ENCODE measurements around the gene C12orf57.

Gene C12orf57

GRCh38 chr12:6914947-6915788 lies 28.7 kb upstream of the C12orf57 start:
- peak; percentile 58 for DNase-seq (ENCODE audit: low spot score)
- TF ChIP-seq, protein P1, sequence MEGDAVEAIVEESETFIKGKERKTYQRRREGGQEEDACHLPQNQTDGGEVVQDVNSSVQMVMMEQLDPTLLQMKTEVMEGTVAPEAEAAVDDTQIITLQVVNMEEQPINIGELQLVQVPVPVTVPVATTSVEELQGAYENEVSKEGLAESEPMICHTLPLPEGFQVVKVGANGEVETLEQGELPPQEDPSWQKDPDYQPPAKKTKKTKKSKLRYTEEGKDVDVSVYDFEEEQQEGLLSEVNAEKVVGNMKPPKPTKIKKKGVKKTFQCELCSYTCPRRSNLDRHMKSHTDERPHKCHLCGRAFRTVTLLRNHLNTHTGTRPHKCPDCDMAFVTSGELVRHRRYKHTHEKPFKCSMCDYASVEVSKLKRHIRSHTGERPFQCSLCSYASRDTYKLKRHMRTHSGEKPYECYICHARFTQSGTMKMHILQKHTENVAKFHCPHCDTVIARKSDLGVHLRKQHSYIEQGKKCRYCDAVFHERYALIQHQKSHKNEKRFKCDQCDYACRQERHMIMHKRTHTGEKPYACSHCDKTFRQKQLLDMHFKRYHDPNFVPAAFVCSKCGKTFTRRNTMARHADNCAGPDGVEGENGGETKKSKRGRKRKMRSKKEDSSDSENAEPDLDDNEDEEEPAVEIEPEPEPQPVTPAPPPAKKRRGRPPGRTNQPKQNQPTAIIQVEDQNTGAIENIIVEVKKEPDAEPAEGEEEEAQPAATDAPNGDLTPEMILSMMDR (IDR thresholded peaks at IDR 0.05; ENCODE audit: extremely low read depth, missing control alignments) = no peak

- DNase-seq (ENCODE audit: low spot score) = no peak
- TF ChIP-seq, protein P1 (IDR thresholded peaks at IDR 0.05; ENCODE audit: extremely low read depth, missing control alignments) = no peak
Observed at GRCh38 chr12:6915789-6916285, 28.0 kb upstream of the C12orf57 start.

GRCh38 chr12:6916426-6917200 lies 27.2 kb upstream of the C12orf57 start:
- DNase-seq (ENCODE audit: low spot score) = peak; percentile 8
- TF ChIP-seq, protein P1 (IDR thresholded peaks at IDR 0.05; ENCODE audit: extremely low read depth, missing control alignments) = no peak

DNA sequence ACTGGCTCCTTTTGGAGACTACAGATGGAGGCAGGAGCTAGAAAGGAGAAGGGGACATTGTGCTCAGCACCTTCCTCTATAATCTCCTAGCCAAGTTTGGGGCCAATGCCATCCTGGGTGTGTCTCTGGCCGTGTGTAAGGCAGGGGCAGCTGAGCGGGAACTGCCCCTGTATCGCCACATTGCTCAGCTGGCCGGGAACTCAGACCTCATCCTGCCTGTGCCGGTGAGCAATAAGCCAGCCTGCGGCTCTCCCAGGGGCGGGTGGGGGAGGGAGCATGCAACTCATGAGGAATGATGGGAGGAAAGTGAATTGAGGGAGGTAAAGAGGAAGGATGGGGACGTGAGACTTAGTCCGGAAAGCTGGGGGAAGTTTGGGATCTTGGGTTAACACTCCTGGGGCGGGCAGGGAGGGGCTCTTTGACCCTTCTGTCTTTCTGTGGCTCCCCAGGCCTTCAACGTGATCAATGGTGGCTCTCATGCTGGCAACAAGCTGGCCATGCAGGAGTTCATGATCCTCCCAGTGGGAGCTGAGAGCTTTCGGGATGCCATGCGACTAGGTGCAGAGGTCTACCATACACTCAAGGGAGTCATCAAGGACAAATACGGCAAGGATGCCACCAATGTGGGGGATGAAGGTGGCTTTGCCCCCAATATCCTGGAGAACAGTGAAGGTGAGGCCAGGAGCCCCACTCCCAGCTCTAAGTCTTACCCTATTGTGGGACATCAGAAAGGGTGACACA lies 26.2 kb upstream of the C12orf57 start:
- DNase-seq (ENCODE audit: low spot score) = no peak
- TF ChIP-seq, protein P1 (IDR thresholded peaks at IDR 0.05; ENCODE audit: extremely low read depth, missing control alignments) = no peak

DNA sequence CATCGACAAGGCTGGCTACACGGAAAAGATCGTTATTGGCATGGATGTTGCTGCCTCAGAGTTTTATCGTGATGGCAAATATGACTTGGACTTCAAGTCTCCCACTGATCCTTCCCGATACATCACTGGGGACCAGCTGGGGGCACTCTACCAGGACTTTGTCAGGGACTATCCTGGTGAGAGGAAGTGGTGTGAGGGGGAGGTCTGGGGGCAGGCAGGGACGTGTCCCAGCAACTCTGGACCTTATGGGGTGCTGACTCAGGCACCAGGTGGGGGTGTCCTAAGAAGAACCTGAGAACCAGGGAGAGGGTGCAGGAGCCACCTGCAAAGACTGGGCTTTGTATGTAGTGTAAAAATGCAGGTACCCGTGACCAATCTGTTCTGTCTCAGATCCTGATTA lies 24.2 kb upstream of the C12orf57 start:
- TF ChIP-seq, protein P1 (IDR thresholded peaks at IDR 0.05; ENCODE audit: extremely low read depth, missing control alignments) = no peak
- peak; percentile 32 for DNase-seq (ENCODE audit: low spot score)

GRCh38 chr12:6921539-6921938 lies 22.3 kb upstream of the C12orf57 start:
- DNase-seq (ENCODE audit: low spot score) = no peak
- TF ChIP-seq, protein P1 (IDR thresholded peaks at IDR 0.05; ENCODE audit: extremely low read depth, missing control alignments) = no peak

Data from GM20000 (cell line).